ENCODE measurements around the gene CCDC150.

GRCh38 chr2:196748123-196748522 is 108.6 kb downstream of the CCDC150 start:
- TF ChIP-seq POLR2A (IDR thresholded peaks at IDR 0.05) (no peak), CTCF (IDR thresholded peaks at IDR 0.05) (no peak)

All from prostate gland (tissue), 2 donors.